Sigmoid colon (tissue), 7 donors: ENCODE data around the gene CEP170. TPM values are rescaled to one million over a fixed set of nuclear protein-coding genes. Genes with fewer than 3 reads are reported as not detected.

Source experiments
- polyA plus RNA-seq, 3 donors: library from polyadenylated mRNA; stranded (reverse); fragments of 200-250 nt; gene quantifications; one replicate each; pipeline ENCODE4 v1.2.3, GENCODE V29; 2013
- small RNA-seq, 3 donors: library from RNA; depleted of rRNA; stranded (forward); fragments of <200 nt; gene quantifications; one replicate each; pipeline ENCODE3, GENCODE V24; 2016
- total RNA-seq, 4 donors: library from RNA; depleted of rRNA; stranded (reverse); fragments of >200 nt; gene quantifications; one replicate each; pipeline ENCODE4 v1.1.0, GENCODE V29; 2016
- donor health status: healthy with polysubstance abuse.
- donor health status: Bipolar disorder and iron deficiency.
- donor health status: healthy.

CEP170 gene
- total and polyA plus RNA-seq, 7 donors, result 4.6 to 46.3 (median 27.6) TPM

Small RNAs within 50 kb of the gene (small RNA-seq; reads per million reads assigned to genes)
- gene RNU6-747P, result 0 reads per million in 3 donors

Other genes starting within 250 kb of the CEP170 start
- gene SDCCAG8, start 760 bp upstream of the CEP170 start, total RNA-seq, result 10 to 100 TPM; 30.3 to 49.7 (median 40.2) TPM
- 10 to 100 TPM; 15.6 to 21.3 (median 16.3) TPM for gene SDCCAG8, start 760 bp upstream of the CEP170 start, polyA plus RNA-seq